Measurements from ENCODE around the gene PRKACB. TPM values are rescaled to one million over a fixed set of nuclear protein-coding genes. Genes with fewer than 3 reads are reported as not detected.
A peak's percentile ranks its signal among the peaks of the same experiment; 100 is the strongest.

The PRKACB gene
- total RNA-seq, 1 donor from 2014 or later, result 34.4 TPM

DNA sequence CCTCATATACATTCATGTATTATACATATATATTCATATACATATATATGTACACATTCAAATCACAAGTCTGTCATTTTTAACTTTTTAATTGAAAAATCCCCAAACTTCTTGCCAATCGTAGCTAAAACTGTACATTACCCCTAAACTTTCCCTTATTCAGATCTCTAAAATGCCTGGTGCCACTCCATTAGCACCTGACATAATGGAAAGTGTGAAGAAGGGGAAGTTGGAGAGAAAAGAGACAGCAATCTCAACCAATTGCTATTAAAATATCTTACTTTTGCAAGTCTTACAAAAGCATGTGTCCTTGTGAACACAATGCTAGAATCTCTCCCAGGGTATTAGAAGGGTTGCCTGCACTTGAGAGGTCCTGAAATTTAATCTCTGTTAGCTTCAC is 22.7 kb upstream of the PRKACB start:
- Mint-ChIP-seq H3K36me3 (ENCODE audit: low read depth) (peaks cover 7% of the 10 kb centered on the region), H3K4me1 (no peaks in the 10 kb centered on the region), H3K9me3 (peaks cover 3% of the 10 kb centered on the region), H3K4me3 (no peak overlapping the region), H3K27ac (ENCODE audit: unreplicated experiment) (no peak overlapping the region), H3K27me3 (ENCODE audit: low read depth) (no peaks in the 10 kb centered on the region)
- TF ChIP-seq, protein P1, sequence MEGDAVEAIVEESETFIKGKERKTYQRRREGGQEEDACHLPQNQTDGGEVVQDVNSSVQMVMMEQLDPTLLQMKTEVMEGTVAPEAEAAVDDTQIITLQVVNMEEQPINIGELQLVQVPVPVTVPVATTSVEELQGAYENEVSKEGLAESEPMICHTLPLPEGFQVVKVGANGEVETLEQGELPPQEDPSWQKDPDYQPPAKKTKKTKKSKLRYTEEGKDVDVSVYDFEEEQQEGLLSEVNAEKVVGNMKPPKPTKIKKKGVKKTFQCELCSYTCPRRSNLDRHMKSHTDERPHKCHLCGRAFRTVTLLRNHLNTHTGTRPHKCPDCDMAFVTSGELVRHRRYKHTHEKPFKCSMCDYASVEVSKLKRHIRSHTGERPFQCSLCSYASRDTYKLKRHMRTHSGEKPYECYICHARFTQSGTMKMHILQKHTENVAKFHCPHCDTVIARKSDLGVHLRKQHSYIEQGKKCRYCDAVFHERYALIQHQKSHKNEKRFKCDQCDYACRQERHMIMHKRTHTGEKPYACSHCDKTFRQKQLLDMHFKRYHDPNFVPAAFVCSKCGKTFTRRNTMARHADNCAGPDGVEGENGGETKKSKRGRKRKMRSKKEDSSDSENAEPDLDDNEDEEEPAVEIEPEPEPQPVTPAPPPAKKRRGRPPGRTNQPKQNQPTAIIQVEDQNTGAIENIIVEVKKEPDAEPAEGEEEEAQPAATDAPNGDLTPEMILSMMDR (conservative IDR thresholded peaks at IDR 0.05), result no peak
- no peak for DNase-seq (ENCODE audit: low read depth, low spot score)

- DNase-seq (ENCODE audit: low read depth, low spot score), result peak; percentile 11
- peaks cover 7% of the 10 kb centered on the region for H3K9me3 Mint-ChIP-seq
- no peak overlapping the region for H3K4me3 Mint-ChIP-seq
- peaks cover 12% of the 10 kb centered on the region for H3K36me3 Mint-ChIP-seq (ENCODE audit: low read depth)
- TF ChIP-seq, protein P1 (conservative IDR thresholded peaks at IDR 0.05), result peak; percentile 79
- no peaks in the 10 kb centered on the region for H3K27me3 Mint-ChIP-seq (ENCODE audit: low read depth)
- H3K27ac Mint-ChIP-seq (ENCODE audit: unreplicated experiment), result no peak overlapping the region
- H3K4me1 Mint-ChIP-seq, result no peaks in the 10 kb centered on the region
These were observed 21.2 kb upstream of the PRKACB start for GRCh38 chr1:84122780-84123382.

GRCh38 chr1:84133479-84133878 is 10.6 kb upstream of the PRKACB start:
- H3K27ac Mint-ChIP-seq (ENCODE audit: unreplicated experiment), result no peak overlapping the region
- H3K4me3 Mint-ChIP-seq, result no peak overlapping the region
- H3K36me3 Mint-ChIP-seq (ENCODE audit: low read depth), result peaks cover 33% of the 10 kb centered on the region
- H3K4me1 Mint-ChIP-seq, result no peaks in the 10 kb centered on the region
- TF ChIP-seq, protein P1 (conservative IDR thresholded peaks at IDR 0.05), result no peak
- no peaks in the 10 kb centered on the region for H3K27me3 Mint-ChIP-seq (ENCODE audit: low read depth)
- DNase-seq (ENCODE audit: low read depth, low spot score), result no peak
- H3K9me3 Mint-ChIP-seq, result peaks cover 6% of the 10 kb centered on the region

- Mint-ChIP-seq H3K4me1 (no peaks in the 10 kb centered on the region), H3K27ac (ENCODE audit: unreplicated experiment) (no peak overlapping the region)
These were observed 8.7 kb upstream of the PRKACB start for GRCh38 chr1:84135341-84135740.

GRCh38 chr1:84141182-84142003 is 2.7 kb upstream of the PRKACB start:
- TF ChIP-seq, protein P1 (conservative IDR thresholded peaks at IDR 0.05), result peak; percentile 72
- Mint-ChIP-seq H3K4me3 (no peak overlapping the region), H3K27ac (ENCODE audit: unreplicated experiment) (no peak overlapping the region), H3K36me3 (ENCODE audit: low read depth) (peaks cover 14% of the 10 kb centered on the region), H3K27me3 (ENCODE audit: low read depth) (no peaks in the 10 kb centered on the region), H3K4me1 (peaks cover 4% of the 10 kb centered on the region), H3K9me3 (peaks cover 9% of the 10 kb centered on the region)
- no peak for DNase-seq (ENCODE audit: low read depth, low spot score)

More at GRCh38 chr1:84135341-84135740, 8.7 kb upstream of the PRKACB start:
- Mint-ChIP-seq H3K9me3 (peaks cover 9% of the 10 kb centered on the region), H3K27me3 (ENCODE audit: low read depth) (no peaks in the 10 kb centered on the region), H3K4me3 (no peak overlapping the region), H3K36me3 (ENCODE audit: low read depth) (peaks cover 37% of the 10 kb centered on the region)
- no peak for DNase-seq (ENCODE audit: low read depth, low spot score)
- TF ChIP-seq, protein P1 (conservative IDR thresholded peaks at IDR 0.05), result no peak

Data from neural crest cell (in vitro differentiated cells).